ENCODE measurements around the gene SEC24C. TPM values are rescaled to one million over a fixed set of nuclear protein-coding genes. Genes with fewer than 3 reads are reported as not detected.
"Not testable (repeated sequence)": the region's sequence is repeated elsewhere in the genome, so short reads cannot be mapped to it uniquely, and the experiment has no call there.

SEC24C gene
- total RNA-seq, 1 donor from 2014 or later = 65.9 TPM

GRCh38 chr10:73734796-73735305, 9.3 kb upstream of the SEC24C start:
- Histone ChIP-seq H3K27me3 (no peaks in the 10 kb centered on the region), H3K27ac (no peak overlapping the region), H3K4me3 (no peak overlapping the region), H3K9me3 (no peaks in the 10 kb centered on the region), H3K36me3 (peaks cover 30 to 36% of the 10 kb centered on the region in 2 donors), H3K4me1 (peaks cover 6 to 22% of the 10 kb centered on the region in 2 donors)
- no peak for DNase-seq (ENCODE audit: low spot score in 2 of 2)
- intact Hi-C loops (cut with DNase I) = no loop called here
- TF ChIP-seq CTCF (IDR thresholded peaks at IDR 0.05) = no peak

GRCh38 chr10:73740501-73741254, 3.5 kb upstream of the SEC24C start:
- Histone ChIP-seq H3K36me3 (peaks cover 9 to 13% of the 10 kb centered on the region in 2 donors), H3K4me1 (peaks cover 11 to 14% of the 10 kb centered on the region in 2 donors)
- DNase-seq (ENCODE audit: low spot score in 2 of 2); H3K27ac ChIP-seq; H3K4me3 ChIP-seq; H3K9me3 ChIP-seq; H3K27me3 ChIP-seq: not testable (repeated sequence)
- intact Hi-C loops (cut with DNase I) = loop anchor here (10.0 kb wide), 1 partner anchor 496 kb away; the partner anchor contains the start of gene DNAJC9

DNA sequence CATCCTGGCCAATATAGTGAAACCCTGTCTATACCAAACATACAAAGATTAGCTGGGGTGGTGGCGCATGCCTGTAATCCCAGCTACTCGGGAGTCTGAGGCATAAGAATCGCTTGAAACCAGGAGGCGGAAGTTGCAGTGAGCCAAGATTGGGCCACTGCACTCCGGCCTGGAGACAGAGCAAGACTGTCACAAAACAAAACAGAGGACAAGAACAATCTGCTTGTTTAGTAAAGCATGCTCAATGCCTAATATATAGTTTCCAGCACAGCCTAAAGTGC, 1.8 kb upstream of the SEC24C start:
- H3K9me3 ChIP-seq = no peaks in the 10 kb centered on the region
- peak overlapping the region in 1 of 2 donors; percentile 82 for H3K4me3 ChIP-seq
- H3K27ac ChIP-seq = peak overlapping the region in 1 of 2 donors; percentile 95
- H3K4me1 ChIP-seq = peaks cover 12 to 25% of the 10 kb centered on the region in 2 donors
- intact Hi-C loops (cut with DNase I) = loop anchor here (10.0 kb wide), 1 partner anchor 498 kb away; the partner anchor contains the start of gene DNAJC9
- DNase-seq (ENCODE audit: low spot score in 2 of 2) = no peak
- peaks cover 14 to 16% of the 10 kb centered on the region in 2 donors for H3K36me3 ChIP-seq
- TF ChIP-seq CTCF (IDR thresholded peaks at IDR 0.05) = no peak
- H3K27me3 ChIP-seq = no peaks in the 10 kb centered on the region

DNA sequence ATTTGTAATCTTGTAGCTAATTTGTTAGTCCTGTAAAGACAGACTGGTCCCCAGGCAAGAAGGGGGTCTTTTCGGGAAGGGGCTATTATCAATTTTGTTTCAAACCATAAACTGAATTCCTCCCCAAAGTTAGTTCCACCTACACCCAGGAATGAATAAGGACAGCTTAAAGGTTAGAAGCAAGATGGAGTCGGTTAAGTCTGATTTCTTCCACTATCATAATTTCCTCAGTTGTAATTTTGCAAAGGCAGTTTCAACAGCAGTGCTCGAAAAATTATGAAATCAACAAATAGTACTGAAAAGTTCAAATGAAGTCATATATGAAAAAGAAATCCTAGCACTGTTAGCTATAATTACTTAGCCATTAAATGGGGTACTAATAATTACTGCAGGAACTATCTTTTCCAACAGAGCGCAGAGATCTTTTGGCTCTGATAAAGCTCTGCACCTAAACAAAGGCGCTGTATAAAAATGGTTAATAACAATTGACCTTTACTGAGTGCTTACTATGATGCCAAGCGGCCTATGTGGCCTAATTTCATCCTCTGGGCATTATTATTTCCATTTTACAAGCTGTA, 756 bp upstream of the SEC24C start:
- peak overlapping the region; percentile 73 to 82 for H3K4me3 ChIP-seq
- no peak for TF ChIP-seq CTCF (IDR thresholded peaks at IDR 0.05)
- H3K4me1 ChIP-seq = peaks cover 12 to 25% of the 10 kb centered on the region in 2 donors
- H3K27ac ChIP-seq = peak overlapping the region; percentile 95 to 96
- H3K9me3 ChIP-seq = no peaks in the 10 kb centered on the region
- H3K36me3 ChIP-seq = peaks cover 21% of the 10 kb centered on the region in 2 donors
- intact Hi-C loops (cut with DNase I) = loop anchor here (10.0 kb wide), 1 partner anchor 499 kb away; the partner anchor contains the start of gene DNAJC9
- no peaks in the 10 kb centered on the region for H3K27me3 ChIP-seq
- no peak for DNase-seq (ENCODE audit: low spot score in 2 of 2)

DNA sequence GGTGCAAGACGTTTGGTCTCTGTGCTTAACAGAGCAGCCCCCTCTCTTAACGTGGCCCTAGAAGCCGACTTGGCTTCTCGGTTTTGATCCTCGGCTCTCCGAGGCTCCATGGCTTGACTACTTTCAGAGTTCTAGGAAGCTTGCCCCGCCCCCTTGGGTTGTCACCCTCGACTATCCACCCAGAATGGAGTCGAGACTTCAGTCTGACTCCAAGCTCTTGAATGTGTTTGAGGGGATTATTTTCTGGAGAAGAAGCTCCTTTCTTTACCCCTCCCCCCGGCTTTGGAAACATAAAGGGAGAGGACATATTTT, 448 bp downstream of the SEC24C start:
- Histone ChIP-seq H3K36me3 (peaks cover 28 to 33% of the 10 kb centered on the region in 2 donors), H3K4me3 (peak overlapping the region; percentile 73 to 82), H3K27ac (peak overlapping the region; percentile 95 to 96), H3K4me1 (peaks cover 12 to 25% of the 10 kb centered on the region in 2 donors), H3K9me3 (no peaks in the 10 kb centered on the region), H3K27me3 (no peaks in the 10 kb centered on the region)
- peak in 1 of 2 donors; percentile 78 for DNase-seq (ENCODE audit: low spot score in 2 of 2)
- TF ChIP-seq CTCF (IDR thresholded peaks at IDR 0.05) = no peak
- intact Hi-C loops (cut with DNase I) = loop anchor here (1.0 to 10.0 kb wide), 4 partner anchors 28 to 500 kb away; partner anchors contain the start of genes DNAJC9, NDST2 and ZSWIM8

- peak in 1 of 2 donors; percentile 50 for DNase-seq (ENCODE audit: low spot score in 2 of 2)
- peaks cover 49 to 51% of the 10 kb centered on the region in 2 donors for H3K36me3 ChIP-seq
Measured at GRCh38 chr10:73746721-73747120, 2.5 kb downstream of the SEC24C start.

More at GRCh38 chr10:73746721-73747120, 2.5 kb downstream of the SEC24C start:
- Histone ChIP-seq H3K27ac (no peak overlapping the region), H3K27me3 (no peaks in the 10 kb centered on the region), H3K9me3 (no peaks in the 10 kb centered on the region), H3K4me3 (no peak overlapping the region), H3K4me1 (peaks cover 12 to 27% of the 10 kb centered on the region in 2 donors)
- intact Hi-C loops (cut with DNase I) = loop anchor here (10.0 kb wide), 1 partner anchor 502 kb away; the partner anchor contains the start of gene DNAJC9
- no peak for TF ChIP-seq CTCF (IDR thresholded peaks at IDR 0.05)

Measured in ascending aorta (tissue), 2 donors.